CD4-positive, alpha-beta T cell treated with Interleukin-15 for 1 hour (primary cell): ENCODE data around the gene GRAMD1C.
A peak's percentile ranks its signal among the peaks of the same experiment; 100 is the strongest.
"Not testable (repeated sequence)": the region's sequence is repeated elsewhere in the genome, so short reads cannot be mapped to it uniquely, and the experiment has no call there.

ENCODE experiments used
- DNase-seq: peaks from one replicate; pipeline ENCODE4 v3.0.0-alpha.2; 2020

GRAMD1C gene

GRCh38 chr3:113838631-113839209, at the start of gene GRAMD1C:
TSS of gene GRAMD1C (plus strand) at chr3:113838788. CDS start at chr3:113838910, 122 bp downstream.
- peak; percentile 88 for DNase-seq

GRCh38 chr3:113791381-113791780, 47.2 kb upstream of the GRAMD1C start:
- DNase-seq, result no peak

GRCh38 chr3:113794526-113794925, 44.1 kb upstream of the GRAMD1C start:
- DNase-seq, result no peak

- no peak for DNase-seq
Measured at GRCh38 chr3:113795693-113796092, 42.9 kb upstream of the GRAMD1C start.

GRCh38 chr3:113802795-113803455, 35.7 kb upstream of the GRAMD1C start:
- DNase-seq, result no peak

GRCh38 chr3:113804661-113805060, 33.9 kb upstream of the GRAMD1C start:
- no peak for DNase-seq

GRCh38 chr3:113805249-113805648, 33.3 kb upstream of the GRAMD1C start:
- DNase-seq, result no peak

GRCh38 chr3:113812854-113813253, 25.7 kb upstream of the GRAMD1C start:
- DNase-seq, result no peak

GRCh38 chr3:113819866-113820265, 18.7 kb upstream of the GRAMD1C start:
- no peak for DNase-seq

- DNase-seq, result no peak
Measured at GRCh38 chr3:113825090-113825489, 13.5 kb upstream of the GRAMD1C start.

GRCh38 chr3:113828600-113828999, 10.0 kb upstream of the GRAMD1C start:
- no peak for DNase-seq

- peak; percentile 18 for DNase-seq
Measured at GRCh38 chr3:113829576-113830354, 8.8 kb upstream of the GRAMD1C start.

GRCh38 chr3:113831103-113831355, 7.6 kb upstream of the GRAMD1C start:
- DNase-seq, result no peak

GRCh38 chr3:113832477-113833164, 6.0 kb upstream of the GRAMD1C start:
- no peak for DNase-seq

GRCh38 chr3:113834983-113835382, 3.6 kb upstream of the GRAMD1C start:
- no peak for DNase-seq

GRCh38 chr3:113839551-113839950, 963 bp downstream of the GRAMD1C start:
- no peak for DNase-seq

- no peak for DNase-seq
Measured at GRCh38 chr3:113844622-113845222, 6.1 kb downstream of the GRAMD1C start.

GRCh38 chr3:113847247-113847646, 8.7 kb downstream of the GRAMD1C start:
- no peak for DNase-seq

- DNase-seq, result no peak
Measured at GRCh38 chr3:113847664-113848461, 9.3 kb downstream of the GRAMD1C start.

GRCh38 chr3:113849071-113849470, 10.5 kb downstream of the GRAMD1C start:
- not testable (repeated sequence) for DNase-seq

- not testable (repeated sequence) for DNase-seq
Measured at GRCh38 chr3:113849841-113850240, 11.3 kb downstream of the GRAMD1C start.

GRCh38 chr3:113850391-113850790, 11.8 kb downstream of the GRAMD1C start:
- not testable (repeated sequence) for DNase-seq
